ENCODE measurements around the gene ABCC1.

DNA sequence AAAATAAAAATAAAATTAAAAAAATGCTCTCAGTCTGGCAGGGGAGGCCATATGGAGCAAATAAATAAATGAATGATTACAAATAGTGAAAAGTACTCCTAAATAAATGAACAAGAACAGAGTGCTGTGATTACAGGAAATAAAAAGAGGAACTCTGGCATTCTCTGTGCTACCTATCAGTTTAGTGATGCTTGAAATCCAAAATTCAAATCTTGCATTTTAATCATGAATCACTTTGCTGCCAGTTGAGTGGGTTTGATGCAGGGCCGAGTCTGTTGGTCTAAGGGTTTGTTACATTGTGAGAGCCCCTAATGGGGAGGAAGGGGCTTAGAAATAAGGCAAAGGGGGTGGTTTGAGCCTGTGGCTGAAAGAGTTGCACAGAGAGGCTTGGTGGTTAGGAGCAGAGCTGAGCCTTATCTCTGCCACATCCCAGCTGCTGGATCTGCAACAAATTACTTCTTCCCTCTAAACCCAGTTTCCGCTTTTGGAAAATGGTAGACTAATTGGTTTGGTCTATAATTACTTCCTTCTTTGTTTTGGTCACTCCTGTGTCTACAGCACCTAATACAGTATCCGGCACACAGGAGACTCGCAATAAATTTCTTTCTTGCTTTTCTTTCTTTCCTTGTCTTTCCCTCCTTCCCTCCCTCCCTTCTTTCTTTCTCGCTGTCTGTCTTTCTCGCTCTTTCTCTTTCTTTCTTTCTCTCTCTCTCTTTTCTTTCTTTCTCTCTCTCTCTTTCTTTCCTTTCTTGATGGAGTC is 6.3 kb upstream of the ABCC1 start:
- TF ChIP-seq, protein P1, sequence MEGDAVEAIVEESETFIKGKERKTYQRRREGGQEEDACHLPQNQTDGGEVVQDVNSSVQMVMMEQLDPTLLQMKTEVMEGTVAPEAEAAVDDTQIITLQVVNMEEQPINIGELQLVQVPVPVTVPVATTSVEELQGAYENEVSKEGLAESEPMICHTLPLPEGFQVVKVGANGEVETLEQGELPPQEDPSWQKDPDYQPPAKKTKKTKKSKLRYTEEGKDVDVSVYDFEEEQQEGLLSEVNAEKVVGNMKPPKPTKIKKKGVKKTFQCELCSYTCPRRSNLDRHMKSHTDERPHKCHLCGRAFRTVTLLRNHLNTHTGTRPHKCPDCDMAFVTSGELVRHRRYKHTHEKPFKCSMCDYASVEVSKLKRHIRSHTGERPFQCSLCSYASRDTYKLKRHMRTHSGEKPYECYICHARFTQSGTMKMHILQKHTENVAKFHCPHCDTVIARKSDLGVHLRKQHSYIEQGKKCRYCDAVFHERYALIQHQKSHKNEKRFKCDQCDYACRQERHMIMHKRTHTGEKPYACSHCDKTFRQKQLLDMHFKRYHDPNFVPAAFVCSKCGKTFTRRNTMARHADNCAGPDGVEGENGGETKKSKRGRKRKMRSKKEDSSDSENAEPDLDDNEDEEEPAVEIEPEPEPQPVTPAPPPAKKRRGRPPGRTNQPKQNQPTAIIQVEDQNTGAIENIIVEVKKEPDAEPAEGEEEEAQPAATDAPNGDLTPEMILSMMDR (IDR thresholded peaks at IDR 0.05; ENCODE audit: low read depth, low read length), result no peak
- no peak for TF ChIP-seq EZH2phosphoT487 (IDR thresholded peaks at IDR 0.05; ENCODE audit: low read depth)
